Sigmoid colon (tissue), 7 donors: ENCODE results near the gene RPSA. TPM values are rescaled to one million over a fixed set of nuclear protein-coding genes. Genes with fewer than 3 reads are reported as not detected.

Experiments
- DNase-seq: peaks from one replicate; pipeline ENCODE4 v3.0.0-alpha.2; 2019
- H3K27ac ChIP-seq, 4 donors: fragments of 200-600 bp; sonication (generic); one replicate each; pipeline ENCODE4 v1.5.1; 2016 to 2019; ENCODE audit warnings: mild to moderate bottlenecking in 1 of 4
- H3K27me3 ChIP-seq, 3 donors: fragments of 200-600 bp; sonication (generic); one replicate each; pipeline ENCODE4 v1.5.1; 2019; ENCODE audit warnings: mild to moderate bottlenecking in 1 of 3
- H3K36me3 ChIP-seq, 4 donors: fragments of 200-600 bp; sonication (generic); one replicate each; pipeline ENCODE4 v1.5.1; 2016 to 2019
- H3K4me1 ChIP-seq, 4 donors: fragments of 200-600 bp; sonication (generic); one replicate each; pipeline ENCODE4 v1.5.1; 2017 to 2019
- H3K4me3 ChIP-seq, 4 donors: fragments of 200-600 bp; sonication (generic); one replicate each; pipeline ENCODE4 v1.5.1; 2017 to 2019; ENCODE audit warnings: mild to moderate bottlenecking in 2 of 4, moderate library complexity in 1 of 4
- H3K9me3 ChIP-seq, 4 donors: fragments of 200-600 bp in 3 of 4; sonication (generic) in 3 of 4; one replicate each; pipeline versions ENCODE4 v1.5.1 to v1.6.1; 2013 to 2019
- EP300 ChIP-seq, 4 donors: sonication (generic); formaldehyde crosslinking; IDR thresholded peaks; one replicate each; pipeline ENCODE4 v1.6.1; 2017; ENCODE audit warnings: antibody characterized with exemption in 4 of 4
- POLR2A ChIP-seq, 2 donors: fragments of 450-650 bp; IDR thresholded peaks; one replicate each; pipeline ENCODE4 v1.6.1; 2016; ENCODE audit warnings: antibody characterized with exemption in 2 of 2, mild to moderate bottlenecking in 2 of 2, moderate library complexity in 2 of 2
- POLR2AphosphoS5 ChIP-seq, 4 donors: sonication (generic); formaldehyde crosslinking; IDR thresholded peaks; one replicate each; pipeline ENCODE4 v1.6.1; 2017; ENCODE audit warnings: antibody characterized with exemption in 4 of 4
- WGBS, 2 donors: extraction: QIAGEN DNeasy Blood & Tissue Kit; methylation state at CpG; one replicate each; pipeline ENCODE4 v1.1.7; 2013; 5-methylcytosine and 5-hydroxymethylcytosine counted together
- intact Hi-C: fragments of 100-400 bp; cut with DNase I; formaldehyde crosslinking; loops from one replicate; pipeline ENCODE4 v1.15.1; 2023
- polyA plus RNA-seq, 3 donors: library from polyadenylated mRNA; stranded (reverse); fragments of 200-250 nt; gene quantifications; one replicate each; pipeline ENCODE4 v1.2.3, GENCODE V29; 2013
- total RNA-seq, 4 donors: library from RNA; depleted of rRNA; stranded (reverse); fragments of >200 nt; gene quantifications; one replicate each; pipeline ENCODE4 v1.1.0, GENCODE V29; 2016
- TF ChIP-seq, protein P1 (sequence below), 4 experiments: fragments of 450-650 bp in 3 of 4; fragments of 200-600 bp in 1 of 4; IDR thresholded peaks; one replicate each; pipeline ENCODE4 v1.5.1; 2016 to 2019; ENCODE audit warnings: antibody characterized with exemption in 4 of 4, mild to moderate bottlenecking in 3 of 4, moderate library complexity in 2 of 4
- donor health status: healthy with polysubstance abuse.
- donor health status: Bipolar disorder and iron deficiency.
- donor health status: healthy.

The RPSA gene
- total and polyA plus RNA-seq, 7 donors = 1,024 to 2,115 (median 1,538) TPM

GRCh38 chr3:39428745-39429201 lies 22.3 kb downstream of the RPSA start:
- no peaks in the 10 kb centered on the region for H3K9me3 ChIP-seq
- no peaks in the 10 kb centered on the region for H3K36me3 ChIP-seq
- TF ChIP-seq POLR2AphosphoS5 (IDR thresholded peaks at IDR 0.05) = no peak
- DNase-seq = no peak
- WGBS, 2 donors = 73 to 87% methylated on average over 22 of the region's 22 CpGs
- no peak overlapping the region for H3K4me3 ChIP-seq
- no peaks in the 10 kb centered on the region for H3K4me1 ChIP-seq
- H3K27me3 ChIP-seq = no peaks in the 10 kb centered on the region
- no peak overlapping the region for H3K27ac ChIP-seq
- intact Hi-C loops = no loop called here

- Histone ChIP-seq H3K9me3 (no peaks in the 10 kb centered on the region), H3K27me3 (no peaks in the 10 kb centered on the region), H3K36me3 (no peaks in the 10 kb centered on the region), H3K4me3 (no peak overlapping the region), H3K27ac (no peak overlapping the region), H3K4me1 (no peaks in the 10 kb centered on the region)
- intact Hi-C loops = no loop called here
- TF ChIP-seq POLR2A (IDR thresholded peaks at IDR 0.05) (no peak), EP300 (IDR thresholded peaks at IDR 0.05) (no peak), POLR2AphosphoS5 (IDR thresholded peaks at IDR 0.05) (no peak)
- TF ChIP-seq, protein P1, sequence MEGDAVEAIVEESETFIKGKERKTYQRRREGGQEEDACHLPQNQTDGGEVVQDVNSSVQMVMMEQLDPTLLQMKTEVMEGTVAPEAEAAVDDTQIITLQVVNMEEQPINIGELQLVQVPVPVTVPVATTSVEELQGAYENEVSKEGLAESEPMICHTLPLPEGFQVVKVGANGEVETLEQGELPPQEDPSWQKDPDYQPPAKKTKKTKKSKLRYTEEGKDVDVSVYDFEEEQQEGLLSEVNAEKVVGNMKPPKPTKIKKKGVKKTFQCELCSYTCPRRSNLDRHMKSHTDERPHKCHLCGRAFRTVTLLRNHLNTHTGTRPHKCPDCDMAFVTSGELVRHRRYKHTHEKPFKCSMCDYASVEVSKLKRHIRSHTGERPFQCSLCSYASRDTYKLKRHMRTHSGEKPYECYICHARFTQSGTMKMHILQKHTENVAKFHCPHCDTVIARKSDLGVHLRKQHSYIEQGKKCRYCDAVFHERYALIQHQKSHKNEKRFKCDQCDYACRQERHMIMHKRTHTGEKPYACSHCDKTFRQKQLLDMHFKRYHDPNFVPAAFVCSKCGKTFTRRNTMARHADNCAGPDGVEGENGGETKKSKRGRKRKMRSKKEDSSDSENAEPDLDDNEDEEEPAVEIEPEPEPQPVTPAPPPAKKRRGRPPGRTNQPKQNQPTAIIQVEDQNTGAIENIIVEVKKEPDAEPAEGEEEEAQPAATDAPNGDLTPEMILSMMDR (IDR thresholded peaks at IDR 0.05) = no peak
- no peak for DNase-seq
- WGBS, 2 donors = 93% methylated on average over 11 of the region's 11 CpGs
These were observed 22.9 kb downstream of the RPSA start for GRCh38 chr3:39429466-39429865.

- no peaks in the 10 kb centered on the region for H3K27me3 ChIP-seq
- H3K36me3 ChIP-seq = no peaks in the 10 kb centered on the region
- DNase-seq = no peak
- intact Hi-C loops = no loop called here
- no peak overlapping the region for H3K27ac ChIP-seq
- WGBS, 2 donors = 75 to 79% methylated on average over 5 of the region's 5 CpGs
- H3K4me1 ChIP-seq = peaks cover 0 to 9% (median 0%) of the 10 kb centered on the region in 4 donors
- H3K9me3 ChIP-seq = no peaks in the 10 kb centered on the region
- TF ChIP-seq, protein P1 (IDR thresholded peaks at IDR 0.05) = no peak
- TF ChIP-seq POLR2A (IDR thresholded peaks at IDR 0.05) = no peak
- no peak for TF ChIP-seq EP300 (IDR thresholded peaks at IDR 0.05)
- no peak for TF ChIP-seq POLR2AphosphoS5 (IDR thresholded peaks at IDR 0.05)
- H3K4me3 ChIP-seq = no peak overlapping the region
These were observed 25.8 kb downstream of the RPSA start for GRCh38 chr3:39432342-39432741.

GRCh38 chr3:39433642-39434041 lies 27.1 kb downstream of the RPSA start:
- TF ChIP-seq POLR2AphosphoS5 (IDR thresholded peaks at IDR 0.05) (no peak), EP300 (IDR thresholded peaks at IDR 0.05) (no peak), POLR2A (IDR thresholded peaks at IDR 0.05) (no peak)
- TF ChIP-seq, protein P1 (IDR thresholded peaks at IDR 0.05) = no peak
- 59 to 69% methylated on average over 3 of the region's 3 CpGs for WGBS, 2 donors
- H3K9me3 ChIP-seq = no peaks in the 10 kb centered on the region
- no peaks in the 10 kb centered on the region for H3K27me3 ChIP-seq
- H3K36me3 ChIP-seq = no peaks in the 10 kb centered on the region
- intact Hi-C loops = no loop called here
- H3K4me3 ChIP-seq = no peak overlapping the region
- DNase-seq = no peak
- peak overlapping the region in 1 of 4 donors; percentile 7 for H3K27ac ChIP-seq
- H3K4me1 ChIP-seq = peaks cover 0 to 9% (median 0%) of the 10 kb centered on the region in 4 donors

DNA sequence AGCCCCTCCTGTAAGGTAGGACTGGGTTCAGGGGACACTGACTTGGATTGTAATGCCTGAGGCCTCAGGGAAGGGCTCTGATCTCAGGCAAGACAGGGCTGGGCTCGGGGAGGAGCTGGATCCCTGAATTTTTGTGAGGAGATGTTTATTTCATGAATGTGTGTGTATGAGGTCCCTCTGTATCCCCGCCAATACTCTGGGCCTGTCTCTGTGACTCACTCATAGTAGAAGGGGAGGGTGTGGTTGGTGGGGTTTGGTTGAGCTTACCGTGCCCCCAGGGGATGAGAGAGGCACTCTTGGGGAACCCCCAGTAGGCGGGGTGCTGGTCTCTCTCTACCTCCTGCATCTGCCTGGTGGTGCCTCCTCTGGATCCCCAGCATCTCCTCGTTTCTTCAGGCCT lies 28.1 kb downstream of the RPSA start:
- TF ChIP-seq POLR2A (IDR thresholded peaks at IDR 0.05) = no peak
- TF ChIP-seq POLR2AphosphoS5 (IDR thresholded peaks at IDR 0.05) = no peak
- TF ChIP-seq, protein P1 (IDR thresholded peaks at IDR 0.05) = no peak
- no peak for TF ChIP-seq EP300 (IDR thresholded peaks at IDR 0.05)
- no peak for DNase-seq
- WGBS, 2 donors = 65 to 67% methylated on average over 5 of the region's 5 CpGs

More for the DNA sequence above, 28.1 kb downstream of the RPSA start:
- Histone ChIP-seq H3K4me3 (no peak overlapping the region), H3K4me1 (peaks cover 0 to 9% (median 0%) of the 10 kb centered on the region in 4 donors), H3K27ac (no peak overlapping the region), H3K27me3 (no peaks in the 10 kb centered on the region), H3K9me3 (no peaks in the 10 kb centered on the region), H3K36me3 (no peaks in the 10 kb centered on the region)
- intact Hi-C loops = no loop called here
